Measurements from ENCODE around the gene ELK3. TPM values are rescaled to one million over a fixed set of nuclear protein-coding genes. Genes with fewer than 3 reads are reported as not detected.

ELK3 gene
- total and polyA plus RNA-seq, 4 donors: 10.7 to 22.0 (median 16.5) TPM

GRCh38 chr12:96230646-96231045 is 36.5 kb downstream of the ELK3 start:
- DNase-seq (ENCODE audit: low read depth in 4 of 6, low spot score in 6 of 6): no peak

GRCh38 chr12:96233168-96233567 is 39.0 kb downstream of the ELK3 start:
- Histone ChIP-seq H3K4me1 (ENCODE audit: control insufficient read depth, insufficient read depth, low read length) (peaks cover 60% of the 10 kb centered on the region), H3K36me3 (ENCODE audit: control insufficient read depth, insufficient read depth, low read length) (peaks cover 2% of the 10 kb centered on the region), H3K27ac (ENCODE audit: low read depth, low read length) (peak overlapping the region; percentile 87), H3K9me3 (ENCODE audit: control insufficient read depth, insufficient read depth, low read length) (no peaks in the 10 kb centered on the region), H3K27me3 (ENCODE audit: control insufficient read depth, insufficient read depth, low read length) (no peaks in the 10 kb centered on the region), H3K4me3 (ENCODE audit: low read depth, low read length) (no peak overlapping the region)
- WGBS (ENCODE audit: insufficient coverage): no CpG with 5 or more reads among the region's 7 CpGs
- peak in 4 of 6 donors; percentile 52 to 91 (median 74) for DNase-seq (ENCODE audit: low read depth in 4 of 6, low spot score in 6 of 6)

More at GRCh38 chr12:96230646-96231045, 36.5 kb downstream of the ELK3 start:
- Histone ChIP-seq H3K9me3 (ENCODE audit: control insufficient read depth, insufficient read depth, low read length) (no peaks in the 10 kb centered on the region), H3K27ac (ENCODE audit: low read depth, low read length) (no peak overlapping the region), H3K36me3 (ENCODE audit: control insufficient read depth, insufficient read depth, low read length) (peaks cover 4% of the 10 kb centered on the region), H3K27me3 (ENCODE audit: control insufficient read depth, insufficient read depth, low read length) (no peaks in the 10 kb centered on the region), H3K4me1 (ENCODE audit: control insufficient read depth, insufficient read depth, low read length) (peaks cover 41% of the 10 kb centered on the region), H3K4me3 (ENCODE audit: low read depth, low read length) (no peak overlapping the region)
- WGBS (ENCODE audit: insufficient coverage): 80% methylated on average over 11 of the region's 13 CpGs

GRCh38 chr12:96233939-96234461 is 39.8 kb downstream of the ELK3 start:
- H3K4me3 ChIP-seq (ENCODE audit: low read depth, low read length): no peak overlapping the region
- H3K27me3 ChIP-seq (ENCODE audit: control insufficient read depth, insufficient read depth, low read length): no peaks in the 10 kb centered on the region
- H3K9me3 ChIP-seq (ENCODE audit: control insufficient read depth, insufficient read depth, low read length): no peaks in the 10 kb centered on the region
- 30% methylated on average over 11 of the region's 15 CpGs for WGBS (ENCODE audit: insufficient coverage)
- peaks cover 2% of the 10 kb centered on the region for H3K36me3 ChIP-seq (ENCODE audit: control insufficient read depth, insufficient read depth, low read length)
- peak in 5 of 6 donors; percentile 77 to 99 (median 87) for DNase-seq (ENCODE audit: low read depth in 4 of 6, low spot score in 6 of 6)
- H3K27ac ChIP-seq (ENCODE audit: low read depth, low read length): peak overlapping the region; percentile 87
- peaks cover 66% of the 10 kb centered on the region for H3K4me1 ChIP-seq (ENCODE audit: control insufficient read depth, insufficient read depth, low read length)

GRCh38 chr12:96234591-96235483 is 40.7 kb downstream of the ELK3 start:
- Histone ChIP-seq H3K9me3 (ENCODE audit: control insufficient read depth, insufficient read depth, low read length) (no peaks in the 10 kb centered on the region), H3K27me3 (ENCODE audit: control insufficient read depth, insufficient read depth, low read length) (no peaks in the 10 kb centered on the region), H3K4me3 (ENCODE audit: low read depth, low read length) (no peak overlapping the region), H3K27ac (ENCODE audit: low read depth, low read length) (peak overlapping the region; percentile 87), H3K36me3 (ENCODE audit: control insufficient read depth, insufficient read depth, low read length) (peaks cover 3% of the 10 kb centered on the region), H3K4me1 (ENCODE audit: control insufficient read depth, insufficient read depth, low read length) (peaks cover 69% of the 10 kb centered on the region)
- 86% methylated on average over 16 of the region's 22 CpGs for WGBS (ENCODE audit: insufficient coverage)
- DNase-seq (ENCODE audit: low read depth in 4 of 6, low spot score in 6 of 6): peak in 1 of 6 donors; percentile 53

GRCh38 chr12:96235484-96235826 is 41.3 kb downstream of the ELK3 start:
- Histone ChIP-seq H3K36me3 (ENCODE audit: control insufficient read depth, insufficient read depth, low read length) (peaks cover 3% of the 10 kb centered on the region), H3K4me1 (ENCODE audit: control insufficient read depth, insufficient read depth, low read length) (peaks cover 70% of the 10 kb centered on the region), H3K9me3 (ENCODE audit: control insufficient read depth, insufficient read depth, low read length) (no peaks in the 10 kb centered on the region), H3K27ac (ENCODE audit: low read depth, low read length) (no peak overlapping the region), H3K4me3 (ENCODE audit: low read depth, low read length) (no peak overlapping the region), H3K27me3 (ENCODE audit: control insufficient read depth, insufficient read depth, low read length) (no peaks in the 10 kb centered on the region)
- DNase-seq (ENCODE audit: low read depth in 4 of 6, low spot score in 6 of 6): no peak
- no CpG with 5 or more reads among the region's 5 CpGs for WGBS (ENCODE audit: insufficient coverage)

GRCh38 chr12:96236221-96236822 is 42.1 kb downstream of the ELK3 start:
- H3K27ac ChIP-seq (ENCODE audit: low read depth, low read length): no peak overlapping the region
- H3K27me3 ChIP-seq (ENCODE audit: control insufficient read depth, insufficient read depth, low read length): no peaks in the 10 kb centered on the region
- WGBS (ENCODE audit: insufficient coverage): 67% methylated on average over 15 of the region's 18 CpGs
- no peaks in the 10 kb centered on the region for H3K9me3 ChIP-seq (ENCODE audit: control insufficient read depth, insufficient read depth, low read length)
- H3K4me3 ChIP-seq (ENCODE audit: low read depth, low read length): no peak overlapping the region
- H3K4me1 ChIP-seq (ENCODE audit: control insufficient read depth, insufficient read depth, low read length): peaks cover 66% of the 10 kb centered on the region
- DNase-seq (ENCODE audit: low read depth in 4 of 6, low spot score in 6 of 6): no peak
- H3K36me3 ChIP-seq (ENCODE audit: control insufficient read depth, insufficient read depth, low read length): peaks cover 3% of the 10 kb centered on the region

- Histone ChIP-seq H3K27me3 (ENCODE audit: control insufficient read depth, insufficient read depth, low read length) (no peaks in the 10 kb centered on the region), H3K36me3 (ENCODE audit: control insufficient read depth, insufficient read depth, low read length) (peaks cover 3% of the 10 kb centered on the region), H3K4me1 (ENCODE audit: control insufficient read depth, insufficient read depth, low read length) (peaks cover 61% of the 10 kb centered on the region), H3K4me3 (ENCODE audit: low read depth, low read length) (no peak overlapping the region), H3K9me3 (ENCODE audit: control insufficient read depth, insufficient read depth, low read length) (no peaks in the 10 kb centered on the region), H3K27ac (ENCODE audit: low read depth, low read length) (no peak overlapping the region)
- DNase-seq (ENCODE audit: low read depth in 4 of 6, low spot score in 6 of 6): no peak
- 73% methylated on average over 6 of the region's 7 CpGs for WGBS (ENCODE audit: insufficient coverage)
These were observed 42.9 kb downstream of the ELK3 start for GRCh38 chr12:96237035-96237434.

- H3K4me1 ChIP-seq (ENCODE audit: control insufficient read depth, insufficient read depth, low read length): peaks cover 61% of the 10 kb centered on the region
These were observed 43.4 kb downstream of the ELK3 start for GRCh38 chr12:96237465-96238077.

GRCh38 chr12:96238336-96239047 is 44.3 kb downstream of the ELK3 start:
- Histone ChIP-seq H3K4me3 (ENCODE audit: low read depth, low read length) (no peak overlapping the region), H3K36me3 (ENCODE audit: control insufficient read depth, insufficient read depth, low read length) (peaks cover 3% of the 10 kb centered on the region), H3K9me3 (ENCODE audit: control insufficient read depth, insufficient read depth, low read length) (no peaks in the 10 kb centered on the region), H3K4me1 (ENCODE audit: control insufficient read depth, insufficient read depth, low read length) (peaks cover 61% of the 10 kb centered on the region), H3K27ac (ENCODE audit: low read depth, low read length) (no peak overlapping the region), H3K27me3 (ENCODE audit: control insufficient read depth, insufficient read depth, low read length) (no peaks in the 10 kb centered on the region)
- 74% methylated on average over 12 of the region's 13 CpGs for WGBS (ENCODE audit: insufficient coverage)
- no peak for DNase-seq (ENCODE audit: low read depth in 4 of 6, low spot score in 6 of 6)

More at GRCh38 chr12:96237465-96238077, 43.4 kb downstream of the ELK3 start:
- no peak overlapping the region for H3K27ac ChIP-seq (ENCODE audit: low read depth, low read length)
- H3K4me3 ChIP-seq (ENCODE audit: low read depth, low read length): no peak overlapping the region
- no peaks in the 10 kb centered on the region for H3K27me3 ChIP-seq (ENCODE audit: control insufficient read depth, insufficient read depth, low read length)
- DNase-seq (ENCODE audit: low read depth in 4 of 6, low spot score in 6 of 6): no peak
- no peaks in the 10 kb centered on the region for H3K9me3 ChIP-seq (ENCODE audit: control insufficient read depth, insufficient read depth, low read length)
- 80% methylated on average over 9 of the region's 9 CpGs for WGBS (ENCODE audit: insufficient coverage)
- peaks cover 3% of the 10 kb centered on the region for H3K36me3 ChIP-seq (ENCODE audit: control insufficient read depth, insufficient read depth, low read length)
